NCI-H2196 treated with DMSO at 0.1 percent for 48 hours (cell line): ENCODE measurements around the gene NANOS3.

Experiments used
- DNase-seq: peaks from one replicate; lab custom pipeline; 2025; ENCODE audit not compliant: unreplicated experiment; lab: John Stamatoyannopoulos, UW

Gene NANOS3

DNA sequence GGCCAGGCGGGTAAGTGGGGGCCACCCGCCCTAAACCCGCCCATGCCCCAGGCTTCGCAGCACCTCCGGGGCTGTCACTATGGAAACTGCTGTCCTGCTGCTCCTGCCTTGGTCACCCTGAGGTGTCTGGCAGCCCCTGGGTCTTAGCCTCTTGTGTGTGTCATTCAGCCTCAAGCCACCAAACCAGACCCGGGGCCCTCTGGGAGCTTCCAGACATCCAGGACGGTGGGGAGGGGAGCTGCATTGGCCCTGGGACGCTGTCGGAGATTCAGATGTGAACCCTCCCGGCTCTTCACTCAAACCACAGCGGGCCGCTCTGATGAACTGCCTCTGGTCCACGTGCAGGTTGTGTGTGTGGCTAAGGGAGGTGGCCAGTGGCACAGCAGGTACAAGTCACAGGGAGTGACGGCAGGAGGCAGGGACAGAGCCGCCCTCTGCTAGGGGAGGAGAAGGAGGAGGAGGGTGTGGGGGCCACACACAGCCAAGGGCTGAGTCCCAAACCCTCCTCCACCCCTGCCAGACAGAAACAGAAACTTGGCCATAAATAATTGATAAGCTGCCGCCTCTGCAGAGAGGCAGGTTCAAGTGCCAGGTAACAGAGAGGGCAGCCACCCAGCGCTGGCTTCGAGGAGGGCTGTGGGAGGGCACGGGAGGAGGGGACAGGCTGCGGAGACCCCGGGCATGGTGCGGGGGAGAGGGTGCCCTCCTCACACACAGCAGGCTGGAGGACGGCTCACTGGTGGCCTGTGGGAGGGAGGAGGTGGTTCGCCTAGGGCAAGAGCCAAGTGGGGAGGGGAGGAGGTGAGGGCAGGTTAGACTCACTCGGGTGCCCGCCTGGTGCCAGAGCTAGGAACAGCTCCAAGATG, 8.0 kb downstream of the NANOS3 start:
- no peak for DNase-seq

GRCh38 chr19:13885826-13886365, 9.0 kb downstream of the NANOS3 start:
- DNase-seq: no peak

- DNase-seq: no peak
Observed at GRCh38 chr19:13887018-13887436, 10.1 kb downstream of the NANOS3 start.

DNA sequence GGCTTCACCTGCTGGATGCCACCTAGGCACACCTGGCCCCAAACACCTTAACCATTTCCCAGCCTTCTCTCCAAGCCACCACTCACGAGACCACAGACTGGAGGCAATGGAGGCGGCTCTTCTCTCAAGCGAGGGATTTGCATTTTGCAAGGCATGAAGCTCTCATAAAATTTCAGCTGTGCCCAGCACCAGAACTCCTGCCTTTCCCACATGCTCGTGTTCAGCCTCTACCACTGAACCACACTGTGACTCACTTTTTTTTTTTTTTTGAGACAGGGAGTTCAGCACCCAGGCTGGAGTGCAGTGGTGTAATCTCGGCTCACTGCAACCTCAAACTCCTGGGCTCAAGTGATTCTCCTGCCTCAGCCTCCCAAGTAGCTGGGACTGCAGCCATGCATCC, 10.6 kb downstream of the NANOS3 start:
- DNase-seq: no peak

- DNase-seq: peak; percentile 43
Observed at GRCh38 chr19:13888281-13888680, 11.3 kb downstream of the NANOS3 start.

GRCh38 chr19:13890136-13890535, 13.2 kb downstream of the NANOS3 start:
- no peak for DNase-seq

DNA sequence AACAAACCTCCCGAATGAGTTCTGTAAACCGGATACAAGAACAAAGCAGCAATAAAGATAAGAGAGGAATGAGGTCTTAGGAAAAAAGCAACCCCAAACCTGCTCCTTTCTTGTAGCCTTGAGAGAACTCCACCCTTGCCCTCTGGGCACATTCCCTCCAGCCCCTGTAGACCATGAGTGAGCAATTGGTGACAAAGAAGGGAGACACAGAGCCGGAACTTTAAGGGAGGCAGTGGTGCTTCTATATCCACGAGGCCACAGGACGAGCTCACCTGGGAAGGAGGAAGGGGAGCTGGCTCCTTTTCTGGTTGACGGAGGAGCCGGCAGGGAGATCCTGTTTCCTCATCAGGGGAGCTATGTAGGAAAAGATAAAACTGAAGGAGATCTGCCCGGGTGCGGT, 15.9 kb downstream of the NANOS3 start:
- no peak for DNase-seq

- no peak for DNase-seq
Observed at GRCh38 chr19:13894552-13894951, 17.6 kb downstream of the NANOS3 start.

DNA sequence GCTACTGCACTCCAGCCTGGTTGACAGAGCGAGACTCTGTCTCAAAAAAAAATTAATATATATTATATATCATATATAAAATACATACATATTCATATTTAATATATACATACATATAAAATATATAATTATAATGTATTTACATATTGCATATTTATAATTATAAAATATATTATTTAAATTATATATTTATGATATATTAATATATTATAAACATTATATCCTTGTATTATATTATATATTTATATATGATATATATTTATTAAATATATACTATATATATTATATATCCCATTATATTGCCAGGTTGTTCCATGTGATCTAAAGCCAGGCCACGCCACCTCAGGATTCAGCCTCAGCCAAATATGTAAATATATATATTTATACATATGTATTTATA, 19.3 kb downstream of the NANOS3 start:
- no peak for DNase-seq

GRCh38 chr19:13899393-13899792, 22.5 kb downstream of the NANOS3 start:
- DNase-seq: peak; percentile 23

- DNase-seq: no peak
Observed at GRCh38 chr19:13899912-13900584, 23.1 kb downstream of the NANOS3 start.

- no peak for DNase-seq
Observed at GRCh38 chr19:13902993-13903555, 26.1 kb downstream of the NANOS3 start.

DNA sequence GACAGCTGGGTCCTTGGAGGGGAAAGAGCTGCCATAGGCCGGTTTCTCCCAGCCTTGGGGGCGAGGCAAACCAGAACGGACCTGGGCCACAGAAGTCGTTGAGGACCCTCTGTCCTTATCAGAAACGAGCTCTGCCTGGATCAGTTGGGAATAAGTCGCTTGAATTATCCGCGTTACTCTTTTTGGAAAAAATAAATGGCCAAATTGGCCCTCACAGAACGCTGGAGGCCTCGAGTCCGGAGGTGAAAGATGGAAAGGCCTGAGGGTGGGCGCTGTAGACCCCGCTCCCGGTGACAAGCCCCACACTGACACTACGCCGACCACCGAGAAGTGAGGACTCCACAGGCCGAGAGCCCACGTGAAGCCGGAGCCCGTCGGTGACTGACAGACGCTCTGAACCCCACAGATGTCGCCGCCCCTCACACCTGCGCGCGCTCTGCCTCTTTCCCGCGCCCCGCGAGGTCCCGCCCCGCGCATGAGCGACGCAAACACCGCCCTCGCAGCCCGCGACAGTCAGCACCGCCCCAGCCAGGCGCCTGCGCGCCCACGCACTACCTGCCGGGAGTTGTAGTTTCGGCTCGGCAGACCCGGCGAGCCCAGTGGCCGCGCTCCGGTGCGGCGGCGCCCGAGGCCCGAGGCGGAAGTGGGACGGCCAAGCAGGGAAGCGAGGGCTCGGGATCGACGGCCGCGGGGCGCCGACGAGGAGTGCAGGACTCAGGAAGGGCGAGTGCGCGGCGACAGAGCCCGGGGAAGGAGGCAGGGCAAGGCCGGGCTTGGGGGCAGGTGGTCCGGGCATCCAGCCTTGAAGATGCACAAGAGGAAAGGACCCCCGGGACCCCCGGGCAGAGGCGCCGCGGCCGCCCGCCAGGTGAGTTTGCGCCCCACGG, 28.9 kb downstream of the NANOS3 start, which contains the start of the genes BRME1 and CC2D1A:
TSS of gene BRME1 (minus strand) at position 484 of the 887 bp plus-strand sequence. CDS start 1,225 bp downstream, outside the sequence.
TSS of gene CC2D1A (plus strand) at position 568 of the 887 bp plus-strand sequence. CDS start at position 809, 241 bp downstream.
- DNase-seq: peak; percentile 84

GRCh38 chr19:13906521-13906904, 29.6 kb downstream of the NANOS3 start:
- DNase-seq: no peak

- no peak for DNase-seq
Observed at GRCh38 chr19:13906910-13907309, 30.0 kb downstream of the NANOS3 start.

DNA sequence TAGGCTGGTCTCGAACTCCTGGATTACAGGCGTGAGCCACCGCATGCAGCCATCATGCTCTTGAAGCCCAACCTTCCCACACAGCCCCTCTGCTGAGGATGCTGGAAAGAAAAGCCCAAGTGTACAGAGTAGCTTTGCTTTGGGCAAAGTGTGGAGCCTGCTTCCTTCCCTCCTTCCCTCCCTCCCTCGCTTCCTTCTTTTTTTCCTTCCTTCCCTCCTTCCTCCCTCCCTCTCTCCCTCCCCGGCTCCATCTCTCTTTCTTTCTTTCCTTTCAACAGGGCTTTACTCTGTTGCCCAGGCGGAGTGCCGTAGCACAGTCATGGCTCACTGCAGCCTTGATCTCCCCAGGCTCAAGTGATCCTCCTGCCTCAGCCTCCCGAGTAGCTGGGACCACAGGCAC, 31.7 kb downstream of the NANOS3 start:
- no peak for DNase-seq

GRCh38 chr19:13909430-13909829, 32.5 kb downstream of the NANOS3 start:
- DNase-seq: no peak

- DNase-seq: no peak
Observed at GRCh38 chr19:13913352-13913751, 36.4 kb downstream of the NANOS3 start.

- DNase-seq: no peak
Observed at GRCh38 chr19:13914777-13915176, 37.8 kb downstream of the NANOS3 start.

DNA sequence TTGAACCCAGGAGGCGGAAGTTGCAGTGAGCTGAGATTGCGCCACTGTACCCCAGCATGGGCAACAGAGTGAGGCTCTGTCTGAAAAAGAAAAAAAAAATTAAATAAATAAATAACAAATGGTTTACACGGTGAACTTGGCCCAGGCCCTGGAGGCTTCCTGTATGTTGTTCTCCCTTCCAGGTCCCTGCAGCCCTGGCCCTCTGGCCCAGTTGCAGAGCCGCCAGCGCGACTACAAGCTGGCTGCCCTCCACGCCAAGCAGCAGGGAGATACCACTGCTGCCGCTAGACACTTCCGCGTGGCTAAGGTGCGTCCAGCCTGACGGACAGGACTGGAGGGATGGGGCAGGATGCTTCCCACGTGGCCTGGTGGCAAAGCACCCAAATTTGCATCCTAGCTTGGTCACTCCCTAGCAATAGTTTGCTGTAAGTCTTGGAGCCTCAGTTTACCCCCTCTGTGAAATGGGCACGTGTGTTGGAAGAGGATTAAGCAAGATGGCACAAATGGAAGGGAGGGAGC, 41.0 kb downstream of the NANOS3 start:
- no peak for DNase-seq
